Measurements from ENCODE around the gene FAS.
"Not testable (repeated sequence)": the region's sequence is repeated elsewhere in the genome, so short reads cannot be mapped to it uniquely, and the experiment has no call there.

Gene FAS

DNA sequence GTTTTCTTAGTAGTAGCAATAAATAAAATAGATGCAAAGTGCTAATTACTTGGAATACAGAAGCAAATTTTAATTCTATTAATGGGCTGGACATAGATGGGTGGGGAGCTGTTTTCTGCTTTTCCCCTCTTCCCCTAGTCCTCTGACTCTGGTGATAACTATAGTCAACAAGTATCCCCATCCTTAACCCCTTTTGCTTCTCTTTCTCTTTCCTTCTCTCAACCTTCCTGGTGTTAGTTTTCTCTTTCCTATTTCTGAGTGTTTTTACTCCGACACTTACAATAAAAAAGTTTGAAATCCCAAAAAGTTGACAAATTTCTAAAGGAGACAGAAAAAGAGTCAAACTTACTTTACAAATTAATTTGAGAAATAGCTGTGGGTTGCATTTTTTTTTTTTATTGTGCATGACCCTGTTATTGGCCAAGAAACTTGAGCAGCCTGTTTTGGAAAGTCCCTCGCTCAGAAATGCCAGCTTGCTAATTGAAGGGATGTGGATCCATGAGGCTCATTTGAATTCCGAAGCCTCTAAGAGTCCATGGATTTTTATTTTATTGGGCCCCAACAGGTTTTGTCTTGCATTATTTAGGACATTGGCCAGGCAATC lies 2.4 kb downstream of the FAS start:
- DNase-seq (ENCODE audit: low read depth), result no peak

DNA sequence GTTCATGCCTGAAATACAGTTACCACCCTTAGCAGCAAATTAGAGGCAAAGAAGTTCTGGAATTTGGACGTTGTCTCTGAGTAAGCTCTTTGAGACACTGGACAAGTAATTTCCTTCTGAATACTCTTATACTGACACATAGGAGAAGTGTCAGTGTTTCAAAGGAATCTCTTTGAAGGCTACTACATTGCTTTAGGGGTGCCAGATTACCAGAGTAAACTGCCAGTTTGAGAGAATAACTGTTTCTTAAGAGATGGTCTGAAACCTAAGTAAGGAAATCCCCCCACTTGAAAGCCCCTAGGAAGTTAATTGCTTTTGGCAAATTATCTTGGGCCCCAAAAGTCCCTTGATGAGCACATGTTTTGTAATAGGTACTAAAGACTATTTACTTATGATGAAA lies 3.4 kb downstream of the FAS start:
- no peak for DNase-seq (ENCODE audit: low read depth)

DNA sequence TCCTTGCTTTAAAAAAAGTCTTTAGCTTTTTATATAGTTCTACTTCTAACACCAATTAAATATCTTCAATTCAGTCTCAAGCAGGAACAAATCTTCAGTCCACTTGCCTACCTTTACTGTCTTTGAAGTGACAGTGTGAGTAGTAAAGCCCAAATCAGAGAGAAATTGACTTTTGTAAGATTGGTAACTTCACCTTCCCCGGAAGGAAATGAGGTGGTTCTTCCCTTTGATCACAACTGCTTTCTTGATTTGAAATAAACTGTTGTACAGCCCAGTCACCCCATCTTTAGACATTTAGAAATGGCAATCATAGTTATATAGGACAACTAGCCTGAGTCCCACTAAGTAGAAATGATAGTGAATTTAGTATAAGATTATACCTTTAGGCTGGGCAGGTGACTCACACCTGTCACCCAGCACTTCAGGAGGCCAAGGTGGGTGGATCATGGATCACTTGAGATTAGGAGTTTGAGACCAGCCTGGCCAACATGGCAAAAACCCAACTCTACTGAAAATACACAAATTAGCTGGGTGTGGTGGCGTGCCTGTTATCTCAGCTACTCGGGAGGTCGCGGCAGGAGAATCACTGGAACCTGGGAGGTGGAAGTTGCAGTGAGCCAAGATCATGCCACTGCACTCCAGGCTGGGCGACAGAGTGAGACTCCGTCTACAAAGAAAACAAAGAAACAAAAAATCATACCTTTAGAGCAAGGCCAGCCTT lies 4.7 kb downstream of the FAS start:
- DNase-seq (ENCODE audit: low read depth), result no peak

DNA sequence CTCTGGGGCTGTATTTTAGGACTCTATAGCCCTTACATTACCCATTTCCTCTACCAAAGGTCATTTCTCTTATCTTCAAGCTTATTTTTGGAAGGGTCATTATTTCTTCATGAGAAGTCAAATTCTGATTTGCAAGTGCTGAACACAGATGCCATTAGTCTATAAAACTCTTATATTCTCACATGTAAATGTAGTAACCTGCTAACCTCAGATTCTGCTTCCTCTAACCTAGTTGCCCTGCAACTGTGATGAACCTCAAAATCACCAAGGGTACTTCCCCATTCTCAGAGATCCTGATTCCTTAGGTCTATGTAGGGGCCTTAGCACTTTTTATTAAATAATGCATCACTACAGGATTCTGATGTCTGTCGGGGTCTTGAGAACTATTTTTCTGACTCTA lies 6.3 kb downstream of the FAS start:
- no peak for DNase-seq (ENCODE audit: low read depth)

GRCh38 chr10:88999625-89000024 lies 9.0 kb downstream of the FAS start:
- no peak for DNase-seq (ENCODE audit: low read depth)

DNA sequence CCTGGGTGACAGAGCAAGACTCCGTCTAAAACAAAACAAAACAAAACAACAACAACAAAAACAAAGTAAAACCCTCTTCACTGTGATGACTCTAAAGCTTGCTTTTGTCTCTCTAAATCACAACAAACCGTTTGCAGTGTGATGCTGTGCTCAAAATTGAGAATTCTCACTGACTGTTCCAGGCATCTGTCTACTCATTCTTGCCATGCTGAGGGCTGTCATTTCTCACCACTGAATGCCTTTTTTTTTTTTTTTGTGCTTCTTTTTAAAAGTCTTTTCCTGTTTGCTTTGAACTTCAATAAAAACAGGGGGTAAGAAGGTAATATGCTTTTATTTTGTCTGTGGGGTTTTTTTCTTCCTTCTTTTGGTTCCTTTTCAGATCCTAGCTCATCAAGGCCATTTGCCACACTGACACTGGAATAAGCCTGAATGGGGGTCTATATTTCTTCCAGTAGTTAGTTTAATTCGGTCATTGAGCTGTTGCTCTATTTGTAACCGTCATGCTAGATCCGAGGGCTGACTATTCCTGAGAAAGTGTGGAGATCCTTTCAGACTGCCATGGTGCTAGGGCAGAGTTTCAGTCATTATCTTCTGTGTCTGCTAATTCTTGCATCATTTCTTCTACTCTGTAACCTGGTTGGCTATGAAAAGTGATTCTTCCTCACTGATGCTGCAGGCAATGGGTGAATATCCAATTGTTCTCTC lies 10.6 kb downstream of the FAS start:
- DNase-seq (ENCODE audit: low read depth), result no peak

DNA sequence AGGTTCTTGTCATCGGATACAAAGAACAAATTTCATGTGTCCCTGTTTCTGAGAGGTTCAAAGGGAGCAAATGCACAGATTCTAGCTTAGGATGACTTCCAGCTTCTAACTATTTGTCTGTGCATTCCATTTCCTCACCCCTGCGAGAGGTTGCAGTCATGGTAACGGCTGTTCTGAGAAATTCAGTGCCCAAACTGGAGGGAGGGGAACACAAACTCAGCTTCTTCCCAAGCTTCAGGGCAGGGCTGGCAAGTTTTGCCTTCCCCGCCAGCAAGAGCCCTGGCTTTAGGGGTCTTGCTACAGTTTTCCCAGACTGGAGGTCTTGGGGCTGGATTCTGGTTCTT lies 11.1 kb downstream of the FAS start:
- DNase-seq (ENCODE audit: low read depth), result no peak

- DNase-seq (ENCODE audit: low read depth), result no peak
Measured at GRCh38 chr10:89002226-89002978, 11.8 kb downstream of the FAS start.

GRCh38 chr10:89003344-89003743 lies 12.7 kb downstream of the FAS start:
- DNase-seq (ENCODE audit: low read depth), result no peak

DNA sequence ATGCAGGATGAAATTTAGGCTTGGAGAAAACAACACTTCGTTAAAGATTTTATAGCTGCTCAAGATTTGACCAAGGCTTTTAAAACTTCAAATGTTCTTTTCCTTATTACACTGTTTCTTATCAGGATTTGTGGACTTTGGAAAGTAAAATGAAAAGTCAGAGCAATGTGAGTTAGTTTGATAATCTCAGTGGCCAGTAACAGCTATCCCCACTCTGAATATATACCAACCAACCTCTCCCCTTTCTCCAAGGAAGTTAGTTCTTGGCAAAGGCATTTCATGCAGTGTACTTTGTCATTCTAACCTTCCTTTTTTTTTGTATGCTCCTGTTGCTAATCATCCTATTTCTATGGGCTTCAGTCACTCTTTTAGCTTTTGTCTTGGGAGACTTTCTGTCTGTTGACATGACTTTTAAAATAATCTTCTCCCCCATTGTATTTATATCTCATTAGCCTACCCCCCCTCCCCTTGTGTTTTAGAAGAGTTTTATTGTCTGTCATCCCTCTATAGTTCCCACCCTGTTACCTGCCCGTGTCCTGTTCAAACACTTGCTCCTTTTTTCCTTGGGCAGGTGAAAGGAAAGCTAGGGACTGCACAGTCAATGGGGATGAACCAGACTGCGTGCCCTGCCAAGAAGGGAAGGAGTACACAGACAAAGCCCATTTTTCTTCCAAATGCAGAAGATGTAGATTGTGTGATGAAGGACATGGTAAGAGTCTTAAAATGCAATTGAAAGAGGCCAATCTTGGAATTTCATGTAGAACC lies 16.7 kb downstream of the FAS start:
- no peak for DNase-seq (ENCODE audit: low read depth)

DNA sequence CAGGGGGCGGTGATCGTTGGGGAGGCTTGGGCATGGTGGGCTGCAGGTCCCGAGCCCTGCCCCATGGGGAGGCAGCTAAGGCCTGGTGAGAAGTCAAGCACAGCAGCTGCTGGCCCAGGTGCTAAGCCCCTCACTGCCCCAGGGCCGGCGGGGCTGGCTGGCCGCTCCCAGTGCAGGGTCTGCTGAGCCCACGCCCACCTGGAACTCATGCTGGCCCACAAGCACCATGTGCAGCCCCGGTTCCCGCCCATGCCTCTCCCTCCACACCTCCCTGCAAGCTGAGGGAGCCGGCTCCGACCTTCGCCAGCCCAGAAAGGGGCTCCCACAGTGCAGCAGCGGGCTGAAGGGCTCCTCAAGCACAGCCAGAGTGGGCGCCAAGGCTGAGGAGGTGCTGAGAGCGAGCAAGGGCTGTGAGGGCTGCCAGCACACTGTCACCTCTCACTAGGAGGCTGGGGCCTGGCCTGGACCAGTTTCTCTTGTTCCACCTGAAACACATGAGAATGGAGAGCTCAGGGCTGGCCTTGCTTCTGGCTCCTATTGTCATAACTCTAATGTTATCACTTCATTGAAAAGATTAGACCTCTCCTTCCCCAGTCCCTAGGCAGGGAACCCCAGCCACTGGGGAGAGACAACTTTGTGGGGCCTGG lies 28.2 kb downstream of the FAS start:
- DNase-seq (ENCODE audit: low read depth), result not testable (repeated sequence)

- no peak for DNase-seq (ENCODE audit: low read depth)
Measured at GRCh38 chr10:89019569-89020327, 29.1 kb downstream of the FAS start.

DNA sequence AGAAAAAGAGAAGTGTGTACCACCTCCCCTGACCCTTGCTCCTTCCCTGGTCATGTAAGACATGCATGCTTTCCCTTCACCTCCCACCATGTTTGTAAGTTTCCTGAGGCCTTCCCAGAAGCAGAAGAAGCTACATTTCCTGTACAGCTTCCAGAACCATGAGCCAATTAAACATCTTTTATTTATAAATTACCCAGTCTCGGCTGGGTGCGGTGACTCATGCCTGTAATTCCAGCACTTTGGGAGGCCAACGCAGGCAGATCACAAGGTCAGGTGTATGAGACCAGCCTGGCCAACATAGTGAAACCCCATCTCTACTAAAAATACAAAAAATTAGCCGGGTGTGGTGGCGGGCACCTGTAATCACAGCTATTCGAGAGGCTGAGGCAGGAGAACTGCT lies 30.9 kb downstream of the FAS start:
- DNase-seq (ENCODE audit: low read depth), result not testable (repeated sequence)

GRCh38 chr10:89022734-89023133 lies 32.1 kb downstream of the FAS start:
- DNase-seq (ENCODE audit: low read depth), result no peak

DNA sequence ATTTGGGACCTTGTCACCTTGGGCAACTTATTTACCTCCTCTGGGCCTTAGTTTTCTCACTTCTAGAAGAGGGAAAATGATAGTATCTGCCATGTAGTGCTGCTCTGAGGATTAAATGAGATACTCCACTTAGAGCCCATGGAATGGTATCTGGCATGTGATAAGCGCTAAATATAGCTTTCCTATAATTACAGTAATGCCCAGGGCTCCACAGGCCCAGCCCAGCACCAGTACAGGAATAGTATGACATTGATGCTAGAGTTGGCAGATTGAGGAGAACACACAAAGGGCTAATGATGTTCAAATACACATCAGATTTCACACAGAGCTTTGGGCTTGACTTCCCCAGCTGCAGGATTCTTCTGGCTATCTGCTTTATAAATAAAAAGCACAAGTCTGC lies 34.9 kb downstream of the FAS start:
- no peak for DNase-seq (ENCODE audit: low read depth)

DNA sequence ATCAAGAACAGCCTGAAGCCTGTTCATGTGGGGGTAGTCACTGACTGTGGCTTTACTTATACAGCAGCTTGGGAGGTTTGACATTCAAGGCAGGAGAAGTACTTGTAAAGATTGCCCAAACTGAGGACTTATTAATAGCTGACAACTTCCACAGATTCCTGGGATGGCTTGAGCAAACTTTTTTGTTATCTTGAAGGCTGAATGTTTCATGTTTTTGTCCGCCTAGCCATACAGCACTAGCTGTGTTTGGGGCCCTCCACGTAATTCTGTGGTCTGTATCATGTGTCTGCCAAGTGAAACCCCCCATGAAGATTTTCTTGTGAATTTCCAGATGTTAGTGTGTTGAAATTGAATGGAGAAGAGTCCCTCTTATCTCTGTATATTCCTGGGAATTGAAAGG lies 38.6 kb downstream of the FAS start:
- no peak for DNase-seq (ENCODE audit: low read depth)

DNA sequence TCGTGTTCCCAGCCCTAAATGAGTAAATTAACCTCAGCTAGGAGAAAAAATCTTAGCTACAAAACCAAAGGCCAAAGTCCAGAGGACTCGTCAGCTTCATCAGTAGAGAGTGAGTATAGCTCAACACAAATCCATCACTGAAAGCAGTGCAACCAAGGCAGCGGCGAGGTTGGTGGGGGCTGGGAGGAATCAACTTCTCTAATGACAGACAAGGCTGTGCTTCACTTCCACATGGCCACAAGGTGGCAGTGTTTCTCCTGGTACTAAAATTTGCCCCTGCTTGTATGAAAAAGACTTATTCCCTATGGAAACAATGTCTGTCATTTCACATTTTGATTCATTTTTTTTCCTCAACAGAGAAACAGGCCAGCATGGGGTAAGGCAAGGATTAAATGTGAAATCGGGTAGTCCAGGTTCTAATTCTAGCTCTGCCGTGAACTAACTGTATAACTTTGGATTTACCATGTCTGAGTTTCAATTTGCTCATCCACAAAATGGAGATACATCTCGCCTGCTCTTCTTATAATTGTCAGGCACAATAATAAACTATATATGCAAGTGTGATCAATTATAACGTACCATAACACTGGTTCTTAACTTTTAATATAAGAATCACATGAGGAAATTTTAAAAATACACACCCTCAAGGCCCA lies 39.3 kb downstream of the FAS start:
- peak; percentile 34 for DNase-seq (ENCODE audit: low read depth)

GRCh38 chr10:89030791-89031190 lies 40.2 kb downstream of the FAS start:
- no peak for DNase-seq (ENCODE audit: low read depth)

DNA sequence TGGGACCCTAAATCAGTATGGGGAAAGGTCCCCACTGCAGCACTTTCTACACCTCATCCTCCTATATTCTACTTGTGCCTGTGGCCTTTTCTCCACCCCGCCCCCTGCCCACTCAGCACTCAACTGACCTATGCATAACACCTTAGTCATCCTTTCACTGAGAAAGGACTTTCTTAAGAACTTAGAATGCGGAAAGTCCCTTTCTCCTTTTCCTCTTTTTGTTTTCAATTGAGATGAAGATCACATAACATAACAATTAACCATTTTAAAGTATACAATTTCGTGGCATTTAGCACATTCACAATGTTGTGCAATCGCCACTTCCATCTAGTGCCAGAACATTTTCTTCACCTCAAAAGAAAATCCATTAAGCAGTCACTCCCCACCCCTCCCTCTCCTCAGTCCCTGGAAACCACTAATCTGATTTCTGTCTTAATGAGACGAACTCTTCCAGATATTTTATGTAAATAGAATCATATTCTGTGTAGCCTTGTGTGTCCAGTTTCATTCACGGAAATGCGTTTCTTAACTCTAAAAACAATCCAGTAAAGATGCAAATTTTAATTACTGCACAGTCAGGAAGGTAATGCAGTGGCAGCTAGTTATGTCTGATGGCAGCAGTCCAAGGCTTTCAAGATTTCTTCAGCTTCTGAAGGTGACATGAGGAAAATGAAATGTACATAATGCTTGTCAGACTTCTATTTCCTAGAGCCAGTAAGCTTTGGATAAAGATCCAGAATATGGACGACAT lies 41.7 kb downstream of the FAS start:
- no peak for DNase-seq (ENCODE audit: low read depth)

DNA sequence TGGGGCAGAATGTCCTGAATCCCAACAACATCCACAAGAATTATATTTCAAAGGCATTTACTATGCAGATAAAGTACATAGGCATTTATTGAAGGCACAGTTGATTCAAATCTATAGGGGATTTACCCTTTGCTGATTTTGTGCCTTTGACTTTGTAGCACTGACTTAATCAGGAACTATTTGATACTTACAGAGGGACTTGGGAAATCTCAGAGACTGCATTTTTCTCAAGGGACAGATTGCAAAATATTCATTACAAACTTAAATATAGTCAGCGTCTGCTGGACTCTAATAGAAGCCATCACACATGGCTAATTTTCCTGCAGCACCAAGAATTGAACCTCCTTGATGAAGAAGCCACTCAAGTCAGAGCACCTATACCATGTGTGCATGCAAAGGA lies 44.9 kb downstream of the FAS start:
- no peak for DNase-seq (ENCODE audit: low read depth)

Data from T-helper 22 cell (primary cell).